ENCODE measurements around the gene CELA3A.

DNA sequence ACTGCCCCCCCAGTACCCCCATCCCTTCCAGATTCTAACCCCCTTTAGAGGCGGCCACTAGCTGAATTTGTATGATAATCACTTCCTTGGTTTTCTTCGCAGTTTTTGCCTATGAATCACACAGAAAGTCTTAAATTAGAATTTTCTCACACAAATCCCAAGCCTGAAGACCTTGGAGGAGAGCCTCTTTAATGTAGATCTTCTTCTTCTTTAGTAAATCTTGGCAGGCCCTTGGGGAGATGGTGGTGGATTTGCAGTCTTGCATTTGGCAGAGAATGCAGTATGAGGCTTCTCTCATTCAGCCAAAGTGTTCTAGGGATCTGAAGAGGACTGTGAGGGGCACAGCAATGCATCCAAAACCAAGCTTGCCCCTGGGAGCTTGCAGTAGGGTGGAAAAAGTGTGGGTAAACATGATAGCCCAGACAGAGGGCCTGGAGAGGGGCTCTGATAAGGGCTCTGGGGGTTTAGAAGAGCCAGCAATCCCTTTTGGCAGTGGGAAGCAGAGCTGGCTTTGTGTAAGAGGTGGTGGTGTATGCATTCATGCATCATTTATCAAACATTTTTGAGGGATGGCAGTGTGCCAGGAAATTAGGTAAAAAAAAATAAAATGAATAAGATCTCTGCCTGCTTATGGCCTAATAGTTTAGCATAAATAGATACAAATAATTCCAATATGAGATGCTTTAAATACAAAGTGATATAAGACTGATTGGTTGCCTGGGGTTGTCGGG lies 43.4 kb downstream of the CELA3A start:
- TF ChIP-seq CTCF (IDR thresholded peaks at IDR 0.05) (no peak), POLR2A (IDR thresholded peaks at IDR 0.05) (no peak)

All from upper lobe of left lung (tissue), 4 donors.